ENCODE data around the gene GCN1. TPM values are rescaled to one million over a fixed set of nuclear protein-coding genes. Genes with fewer than 3 reads are reported as not detected.

The GCN1 gene
- total and polyA plus RNA-seq, 7 donors, result 9.2 to 70.3 (median 32.9) TPM

GRCh38 chr12:120096671-120097202 lies 97.8 kb downstream of the GCN1 start:
- Histone ChIP-seq H3K27ac (no peak overlapping the region), H3K4me3 (no peak overlapping the region), H3K27me3 (no peaks in the 10 kb centered on the region), H3K36me3 (peaks cover 13 to 50% (median 33%) of the 10 kb centered on the region in 4 donors), H3K4me1 (peaks cover 0 to 44% (median 32%) of the 10 kb centered on the region in 4 donors), H3K9me3 (no peaks in the 10 kb centered on the region)
- no peak for DNase-seq
- 93 to 96% methylated on average over 34 of the region's 34 CpGs for WGBS, 2 donors
- intact Hi-C loops (cut with DNase I), result no loop called here
- TF ChIP-seq EP300 (IDR thresholded peaks at IDR 0.05) (no peak), CTCF (IDR thresholded peaks at IDR 0.05) (no peak), POLR2AphosphoS5 (IDR thresholded peaks at IDR 0.05) (no peak), POLR2A (IDR thresholded peaks at IDR 0.05) (no peak)

- Histone ChIP-seq H3K27me3 (no peaks in the 10 kb centered on the region), H3K36me3 (peaks cover 13 to 48% (median 33%) of the 10 kb centered on the region in 4 donors), H3K4me1 (peaks cover 0 to 34% (median 22%) of the 10 kb centered on the region in 4 donors), H3K4me3 (no peak overlapping the region), H3K9me3 (no peaks in the 10 kb centered on the region), H3K27ac (no peak overlapping the region)
- intact Hi-C loops (cut with DNase I), result no loop called here
- no peak for DNase-seq
- WGBS, 2 donors, result 86 to 90% methylated on average over 8 of the region's 8 CpGs
- TF ChIP-seq EP300 (IDR thresholded peaks at IDR 0.05) (no peak), POLR2A (IDR thresholded peaks at IDR 0.05) (no peak), CTCF (IDR thresholded peaks at IDR 0.05) (no peak), POLR2AphosphoS5 (IDR thresholded peaks at IDR 0.05) (no peak)
Measured at GRCh38 chr12:120095736-120096135, 98.8 kb downstream of the GCN1 start.

- 93 to 96% methylated on average over 13 of the region's 13 CpGs for WGBS, 2 donors
- no peak overlapping the region for H3K4me3 ChIP-seq
- TF ChIP-seq EP300 (IDR thresholded peaks at IDR 0.05), result no peak
- no peak for TF ChIP-seq POLR2A (IDR thresholded peaks at IDR 0.05)
- no peak for TF ChIP-seq POLR2AphosphoS5 (IDR thresholded peaks at IDR 0.05)
- no peak for TF ChIP-seq CTCF (IDR thresholded peaks at IDR 0.05)
- no peak for DNase-seq
- peaks cover 0 to 30% (median 18%) of the 10 kb centered on the region in 4 donors for H3K4me1 ChIP-seq
- intact Hi-C loops (cut with DNase I), result no loop called here
- H3K36me3 ChIP-seq, result peaks cover 13 to 48% (median 31%) of the 10 kb centered on the region in 4 donors
- H3K27ac ChIP-seq, result peak overlapping the region in 2 of 4 donors; percentile 29 to 54
- no peaks in the 10 kb centered on the region for H3K27me3 ChIP-seq
- H3K9me3 ChIP-seq, result no peaks in the 10 kb centered on the region
Measured at GRCh38 chr12:120095331-120095730, 99.2 kb downstream of the GCN1 start.

GRCh38 chr12:120094485-120094884 lies 100.0 kb downstream of the GCN1 start:
- peaks cover 0 to 22% (median 14%) of the 10 kb centered on the region in 4 donors for H3K4me1 ChIP-seq
- no peaks in the 10 kb centered on the region for H3K9me3 ChIP-seq
- intact Hi-C loops (cut with DNase I), result no loop called here
- TF ChIP-seq CTCF (IDR thresholded peaks at IDR 0.05) (no peak), POLR2AphosphoS5 (IDR thresholded peaks at IDR 0.05) (peak in 1 of 4 donors; percentile 28), POLR2A (IDR thresholded peaks at IDR 0.05) (no peak)
- peak overlapping the region in 3 of 4 donors; percentile 9 to 54 (median 29) for H3K27ac ChIP-seq
- H3K27me3 ChIP-seq, result no peaks in the 10 kb centered on the region
- 83 to 88% methylated on average over 9 of the region's 9 CpGs for WGBS, 2 donors
- no peak for DNase-seq
- H3K4me3 ChIP-seq, result no peak overlapping the region
- H3K36me3 ChIP-seq, result peaks cover 13 to 48% (median 28%) of the 10 kb centered on the region in 4 donors
